Dendritic cell treated with granulocyte-macrophage colony-stimulating factor and Interleukin-4, amounts not matched to agents 40 ng/mL and 50 ng/mL, for 4 days (primary cell): ENCODE results near the gene IQGAP1.

ENCODE experiments used
- H3K27ac Mint-ChIP-seq: one replicate; pipeline ENCODE4 v1.8.0; 2022; ENCODE audit warnings: mild to moderate bottlenecking, mixed read lengths
- H3K27me3 Mint-ChIP-seq: one replicate; pipeline ENCODE4 v1.8.0; 2022; ENCODE audit warnings: mild to moderate bottlenecking, mixed read lengths
- H3K36me3 Mint-ChIP-seq: one replicate; pipeline ENCODE4 v1.8.0; 2022; ENCODE audit warnings: low read depth, mixed read lengths
- H3K4me1 Mint-ChIP-seq: one replicate; pipeline ENCODE4 v1.8.0; 2022; ENCODE audit warnings: low read depth, mixed read lengths
- H3K4me3 Mint-ChIP-seq: one replicate; pipeline ENCODE4 v1.8.0; 2022; ENCODE audit warnings: mild to moderate bottlenecking, moderate library complexity, mixed read lengths
- H3K9me3 Mint-ChIP-seq: one replicate; pipeline ENCODE4 v1.8.0; 2022; ENCODE audit warnings: mixed read lengths
- intact Hi-C: fragments of 100-400 bp; cut with micrococcal nuclease; formaldehyde crosslinking; loops from one replicate; pipeline ENCODE4 v1.15.0; 2022

The IQGAP1 gene

GRCh38 chr15:90352107-90352893 lies 35.7 kb upstream of the IQGAP1 start, which contains the start of gene ZNF774:
Gene ZNF774 (plus strand): TSS chr15:90352284. CDS start chr15:90354661, 2,377 bp downstream.
- intact Hi-C loops: loop anchor here (5.0 kb wide), 1 partner anchor 35 kb away; the partner anchor contains the start of gene IQGAP1
- Mint-ChIP-seq H3K36me3 (peaks cover 12% of the 10 kb centered on the region), H3K4me3 (peak within 1 kb of the TSS; percentile 92), H3K9me3 (no peaks in the 10 kb centered on the region), H3K4me1 (peaks cover 20% of the 10 kb centered on the region), H3K27ac (peak within 1 kb of the TSS; percentile 85), H3K27me3 (peaks cover 10% of the 10 kb centered on the region)

GRCh38 chr15:90354986-90355385 lies 33.1 kb upstream of the IQGAP1 start:
- H3K9me3 Mint-ChIP-seq: no peaks in the 10 kb centered on the region
- H3K27me3 Mint-ChIP-seq: peaks cover 8% of the 10 kb centered on the region
- peaks cover 24% of the 10 kb centered on the region for H3K4me1 Mint-ChIP-seq
- H3K27ac Mint-ChIP-seq: no peak overlapping the region
- H3K36me3 Mint-ChIP-seq: peaks cover 13% of the 10 kb centered on the region
- intact Hi-C loops: loop anchor here (5.0 kb wide), 1 partner anchor 32 kb away; the partner anchor contains the start of gene IQGAP1
- no peak overlapping the region for H3K4me3 Mint-ChIP-seq

- no peaks in the 10 kb centered on the region for H3K9me3 Mint-ChIP-seq
- H3K27ac Mint-ChIP-seq: peak overlapping the region; percentile 34
- peaks cover 41% of the 10 kb centered on the region for H3K4me1 Mint-ChIP-seq
- intact Hi-C loops: no loop called here
- no peaks in the 10 kb centered on the region for H3K27me3 Mint-ChIP-seq
- no peak overlapping the region for H3K4me3 Mint-ChIP-seq
- peaks cover 15% of the 10 kb centered on the region for H3K36me3 Mint-ChIP-seq
Measured at GRCh38 chr15:90358124-90359033, 29.7 kb upstream of the IQGAP1 start.

GRCh38 chr15:90360746-90361145 lies 27.3 kb upstream of the IQGAP1 start:
- intact Hi-C loops: no loop called here
- peaks cover 14% of the 10 kb centered on the region for H3K36me3 Mint-ChIP-seq
- peaks cover 58% of the 10 kb centered on the region for H3K4me1 Mint-ChIP-seq
- peaks cover 3% of the 10 kb centered on the region for H3K27me3 Mint-ChIP-seq
- H3K9me3 Mint-ChIP-seq: no peaks in the 10 kb centered on the region
- peak overlapping the region; percentile 84 for H3K27ac Mint-ChIP-seq
- H3K4me3 Mint-ChIP-seq: no peak overlapping the region

- Mint-ChIP-seq H3K9me3 (no peaks in the 10 kb centered on the region), H3K27me3 (peaks cover 3% of the 10 kb centered on the region), H3K4me1 (peaks cover 71% of the 10 kb centered on the region), H3K27ac (peak overlapping the region; percentile 84), H3K36me3 (peaks cover 9% of the 10 kb centered on the region), H3K4me3 (no peak overlapping the region)
- intact Hi-C loops: no loop called here
Measured at GRCh38 chr15:90362936-90363212, 25.2 kb upstream of the IQGAP1 start.

- Mint-ChIP-seq H3K36me3 (peaks cover 9% of the 10 kb centered on the region), H3K4me1 (peaks cover 75% of the 10 kb centered on the region), H3K4me3 (no peak overlapping the region), H3K9me3 (no peaks in the 10 kb centered on the region), H3K27me3 (peaks cover 3% of the 10 kb centered on the region), H3K27ac (peak overlapping the region; percentile 93)
- intact Hi-C loops: no loop called here
Measured at GRCh38 chr15:90364251-90364650, 23.8 kb upstream of the IQGAP1 start.

GRCh38 chr15:90365414-90366055 lies 22.5 kb upstream of the IQGAP1 start:
- peaks cover 80% of the 10 kb centered on the region for H3K4me1 Mint-ChIP-seq
- no peak overlapping the region for H3K4me3 Mint-ChIP-seq
- intact Hi-C loops: no loop called here
- peaks cover 2% of the 10 kb centered on the region for H3K36me3 Mint-ChIP-seq
- peaks cover 3% of the 10 kb centered on the region for H3K27me3 Mint-ChIP-seq
- H3K27ac Mint-ChIP-seq: peak overlapping the region; percentile 93
- H3K9me3 Mint-ChIP-seq: no peaks in the 10 kb centered on the region

GRCh38 chr15:90367576-90367975 lies 20.5 kb upstream of the IQGAP1 start:
- H3K9me3 Mint-ChIP-seq: no peaks in the 10 kb centered on the region
- peak overlapping the region; percentile 93 for H3K27ac Mint-ChIP-seq
- no peaks in the 10 kb centered on the region for H3K36me3 Mint-ChIP-seq
- H3K4me3 Mint-ChIP-seq: peak overlapping the region; percentile 44
- peaks cover 3% of the 10 kb centered on the region for H3K27me3 Mint-ChIP-seq
- intact Hi-C loops: loop anchor here (1.0 kb wide), 1 partner anchor 21 kb away; the partner anchor contains the start of gene IQGAP1
- H3K4me1 Mint-ChIP-seq: peaks cover 60% of the 10 kb centered on the region

- no peak overlapping the region for H3K4me3 Mint-ChIP-seq
- intact Hi-C loops: no loop called here
- H3K36me3 Mint-ChIP-seq: no peaks in the 10 kb centered on the region
- no peak overlapping the region for H3K27ac Mint-ChIP-seq
- peaks cover 9% of the 10 kb centered on the region for H3K9me3 Mint-ChIP-seq
- no peaks in the 10 kb centered on the region for H3K27me3 Mint-ChIP-seq
- peaks cover 23% of the 10 kb centered on the region for H3K4me1 Mint-ChIP-seq
Measured at GRCh38 chr15:90375071-90375470, 13.0 kb upstream of the IQGAP1 start.

- Mint-ChIP-seq H3K36me3 (no peaks in the 10 kb centered on the region), H3K27ac (peak overlapping the region; percentile 79), H3K27me3 (no peaks in the 10 kb centered on the region), H3K4me1 (peaks cover 32% of the 10 kb centered on the region), H3K9me3 (peaks cover 9% of the 10 kb centered on the region), H3K4me3 (no peak overlapping the region)
- intact Hi-C loops: no loop called here
Measured at GRCh38 chr15:90376789-90377188, 11.3 kb upstream of the IQGAP1 start.

GRCh38 chr15:90379263-90379662 lies 8.8 kb upstream of the IQGAP1 start:
- peaks cover 38% of the 10 kb centered on the region for H3K4me1 Mint-ChIP-seq
- H3K27me3 Mint-ChIP-seq: no peaks in the 10 kb centered on the region
- H3K9me3 Mint-ChIP-seq: peaks cover 9% of the 10 kb centered on the region
- H3K36me3 Mint-ChIP-seq: no peaks in the 10 kb centered on the region
- intact Hi-C loops: no loop called here
- no peak overlapping the region for H3K27ac Mint-ChIP-seq
- H3K4me3 Mint-ChIP-seq: no peak overlapping the region

GRCh38 chr15:90381515-90381914 lies 6.5 kb upstream of the IQGAP1 start:
- no peak overlapping the region for H3K27ac Mint-ChIP-seq
- H3K4me3 Mint-ChIP-seq: no peak overlapping the region
- H3K4me1 Mint-ChIP-seq: peaks cover 39% of the 10 kb centered on the region
- intact Hi-C loops: no loop called here
- H3K9me3 Mint-ChIP-seq: peaks cover 6% of the 10 kb centered on the region
- H3K36me3 Mint-ChIP-seq: no peaks in the 10 kb centered on the region
- H3K27me3 Mint-ChIP-seq: no peaks in the 10 kb centered on the region

GRCh38 chr15:90382320-90382719 lies 5.7 kb upstream of the IQGAP1 start:
- Mint-ChIP-seq H3K4me3 (no peak overlapping the region), H3K27me3 (no peaks in the 10 kb centered on the region), H3K9me3 (no peaks in the 10 kb centered on the region), H3K36me3 (no peaks in the 10 kb centered on the region), H3K27ac (no peak overlapping the region), H3K4me1 (peaks cover 34% of the 10 kb centered on the region)
- intact Hi-C loops: no loop called here
